Hypothalamus (tissue), 51 donors: ENCODE data around the gene ARHGEF12.

Source experiments
- DNase-seq, 51 donors: peaks; one replicate each; lab custom pipeline; 2025; lab: John Stamatoyannopoulos, UW

Gene ARHGEF12

GRCh38 chr11:120413480-120413879, 77.3 kb downstream of the ARHGEF12 start:
- DNase-seq, result no peak

GRCh38 chr11:120420572-120420971, 84.4 kb downstream of the ARHGEF12 start:
- no peak for DNase-seq

- no peak for DNase-seq
Observed at GRCh38 chr11:120424185-120424969, 88.2 kb downstream of the ARHGEF12 start.

GRCh38 chr11:120424970-120425332, 88.7 kb downstream of the ARHGEF12 start:
- DNase-seq, result no peak

- DNase-seq, result no peak
Observed at GRCh38 chr11:120425527-120425926, 89.3 kb downstream of the ARHGEF12 start.

GRCh38 chr11:120430146-120430545, 93.9 kb downstream of the ARHGEF12 start:
- DNase-seq, result no peak

GRCh38 chr11:120431633-120432032, 95.4 kb downstream of the ARHGEF12 start:
- peak in 1 of 51 donors; percentile 1 for DNase-seq

- peak in 2 of 51 donors; percentile 3 to 5 for DNase-seq
Observed at GRCh38 chr11:120432056-120433018, 96.1 kb downstream of the ARHGEF12 start.

GRCh38 chr11:120441592-120441991, 105.4 kb downstream of the ARHGEF12 start:
- DNase-seq, result no peak

GRCh38 chr11:120442031-120442430, 105.8 kb downstream of the ARHGEF12 start:
- no peak for DNase-seq

GRCh38 chr11:120446802-120447201, 110.6 kb downstream of the ARHGEF12 start:
- no peak for DNase-seq

GRCh38 chr11:120448240-120448639, 112.0 kb downstream of the ARHGEF12 start:
- DNase-seq, result no peak

- DNase-seq, result no peak
Observed at GRCh38 chr11:120455487-120455886, 119.3 kb downstream of the ARHGEF12 start.

GRCh38 chr11:120457996-120458395, 121.8 kb downstream of the ARHGEF12 start:
- no peak for DNase-seq

- DNase-seq, result no peak
Observed at GRCh38 chr11:120462825-120463224, 126.6 kb downstream of the ARHGEF12 start.

- DNase-seq, result no peak
Observed at GRCh38 chr11:120465921-120466534, 129.8 kb downstream of the ARHGEF12 start.

GRCh38 chr11:120467627-120468026, 131.4 kb downstream of the ARHGEF12 start:
- DNase-seq, result no peak

- no peak for DNase-seq
Observed at GRCh38 chr11:120471131-120471530, 134.9 kb downstream of the ARHGEF12 start.

- DNase-seq, result no peak
Observed at GRCh38 chr11:120471994-120472393, 135.8 kb downstream of the ARHGEF12 start.

GRCh38 chr11:120473503-120473902, 137.3 kb downstream of the ARHGEF12 start:
- no peak for DNase-seq

GRCh38 chr11:120482149-120482548, 145.9 kb downstream of the ARHGEF12 start:
- no peak for DNase-seq
